ENCODE results near the gene NCAM1.

Gene NCAM1

GRCh38 chr11:113237261-113237660 is 276.0 kb downstream of the NCAM1 start:
- no peak for TF ChIP-seq CTCF (IDR thresholded peaks at IDR 0.05)

GRCh38 chr11:113238721-113239120 is 277.5 kb downstream of the NCAM1 start:
- no peak for TF ChIP-seq CTCF (IDR thresholded peaks at IDR 0.05)

GRCh38 chr11:113240389-113240788 is 279.2 kb downstream of the NCAM1 start:
- no peak for TF ChIP-seq CTCF (IDR thresholded peaks at IDR 0.05)

GRCh38 chr11:113240790-113241635 is 279.8 kb downstream of the NCAM1 start:
- no peak for TF ChIP-seq CTCF (IDR thresholded peaks at IDR 0.05)

- no peak for TF ChIP-seq CTCF (IDR thresholded peaks at IDR 0.05)
Observed at GRCh38 chr11:113241636-113242054, 280.4 kb downstream of the NCAM1 start.

- no peak for TF ChIP-seq CTCF (IDR thresholded peaks at IDR 0.05)
Observed at GRCh38 chr11:113242060-113242459, 280.8 kb downstream of the NCAM1 start.

- no peak for TF ChIP-seq CTCF (IDR thresholded peaks at IDR 0.05)
Observed at GRCh38 chr11:113242767-113243397, 281.7 kb downstream of the NCAM1 start.
